HG03135 (cell line): Measurements from ENCODE around the gene DUSP22.
"Not testable (repeated sequence)": the region's sequence is repeated elsewhere in the genome, so short reads cannot be mapped to it uniquely, and the experiment has no call there.

Experiments
- ATAC-seq: cut with Tn5 transposase; IDR thresholded peaks from one replicate; pipeline ENCODE4 v1.9.1; 2021; ENCODE audit warnings: mild to moderate bottlenecking, moderate library complexity; ENCODE audit not compliant: unreplicated experiment

DUSP22 gene

DNA sequence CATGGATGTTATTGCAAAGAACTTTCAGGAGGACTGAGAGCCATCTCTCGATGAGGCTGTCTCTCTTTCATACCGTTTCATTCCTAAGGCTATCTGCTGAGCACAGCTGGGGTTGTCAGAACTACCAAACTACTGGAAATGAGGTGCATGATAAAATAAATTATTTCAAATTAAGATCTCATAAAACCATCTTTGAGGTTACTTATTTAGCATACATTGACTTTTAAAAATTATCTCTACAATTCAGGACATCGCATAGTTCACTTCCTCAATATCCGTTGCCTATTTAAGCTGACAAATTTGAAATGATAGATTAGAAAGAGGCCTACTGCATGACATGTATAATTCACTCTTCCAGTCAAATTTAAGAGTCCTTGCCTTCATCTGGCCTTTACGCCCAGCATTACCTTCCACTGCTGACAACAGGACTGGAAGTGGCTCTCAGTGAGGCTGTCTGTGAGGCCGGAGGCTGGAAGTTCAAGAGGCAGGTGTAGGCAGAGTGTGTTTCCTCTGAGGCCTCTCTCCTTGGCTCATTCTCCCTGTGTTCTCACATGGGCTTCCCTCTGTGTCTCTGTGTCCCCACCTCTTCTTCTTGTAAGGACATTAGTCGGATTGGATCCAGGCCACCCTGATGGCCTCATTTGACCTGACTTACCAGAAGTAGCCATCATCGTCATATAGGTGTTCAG lies 12.8 kb upstream of the DUSP22 start:
- no peak for ATAC-seq

DNA sequence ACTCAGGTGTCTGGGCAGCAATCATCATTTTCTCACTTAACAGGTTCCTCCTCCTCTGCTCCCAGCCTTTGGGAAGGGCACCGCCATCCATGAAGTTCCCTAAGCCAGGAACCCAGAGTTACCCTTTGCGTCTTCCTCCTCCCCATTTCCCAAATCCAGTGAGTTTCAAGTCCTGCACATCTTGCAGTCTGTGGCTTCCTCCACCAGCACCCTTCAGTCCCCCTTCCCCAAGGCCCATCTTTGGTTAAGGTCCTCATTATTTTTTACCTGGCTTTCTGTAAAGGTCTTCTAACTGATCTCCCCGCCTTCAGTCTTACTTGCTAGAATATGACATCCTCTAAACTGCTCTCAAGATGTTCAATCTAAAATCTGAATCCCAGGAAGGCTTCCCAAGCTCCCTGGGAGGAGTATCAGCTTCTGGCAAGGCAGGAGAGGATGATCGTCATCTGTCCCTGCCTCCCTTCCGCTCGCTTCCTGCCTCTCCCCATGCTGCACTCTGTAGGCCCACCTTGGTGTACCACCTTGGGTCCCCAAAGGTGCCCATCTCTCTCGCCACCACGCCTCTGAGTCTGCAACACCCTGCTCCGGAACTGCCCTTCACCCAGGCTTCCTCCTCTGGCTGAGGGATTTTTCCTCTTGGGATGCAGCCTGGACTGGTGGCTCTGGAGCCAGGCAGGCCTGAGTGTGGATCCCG lies 11.4 kb upstream of the DUSP22 start:
- no peak for ATAC-seq

DNA sequence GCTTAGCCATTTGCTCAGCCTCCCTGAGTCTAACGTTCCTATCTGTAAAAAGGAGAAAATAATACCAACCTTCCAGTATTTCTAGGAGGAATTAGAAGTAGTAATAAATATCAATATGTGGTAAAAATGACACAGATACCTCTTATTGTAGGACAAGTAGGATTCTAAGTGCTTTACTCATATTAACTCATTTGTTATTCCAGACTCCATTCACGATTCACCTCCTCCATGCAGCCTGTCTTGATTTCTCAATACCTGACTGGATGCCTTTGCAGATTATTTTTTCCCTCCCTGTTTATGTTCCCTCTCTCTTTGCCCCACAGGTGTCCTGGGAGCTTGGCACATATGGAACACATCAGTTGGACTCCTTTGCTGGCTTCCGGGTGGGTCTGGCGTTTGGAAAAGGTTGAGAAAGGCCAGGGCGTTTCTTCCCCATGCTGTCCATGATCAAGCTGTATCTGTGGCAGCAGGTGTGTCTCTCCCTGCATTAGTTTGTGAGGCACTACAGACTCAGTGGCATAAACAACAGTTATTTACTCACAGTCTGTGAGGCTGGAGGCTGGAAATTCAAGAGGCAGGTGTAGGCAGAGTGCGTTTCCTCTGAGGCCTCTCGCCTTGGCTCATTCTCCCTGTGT lies 10.7 kb upstream of the DUSP22 start:
- ATAC-seq, result no peak

DNA sequence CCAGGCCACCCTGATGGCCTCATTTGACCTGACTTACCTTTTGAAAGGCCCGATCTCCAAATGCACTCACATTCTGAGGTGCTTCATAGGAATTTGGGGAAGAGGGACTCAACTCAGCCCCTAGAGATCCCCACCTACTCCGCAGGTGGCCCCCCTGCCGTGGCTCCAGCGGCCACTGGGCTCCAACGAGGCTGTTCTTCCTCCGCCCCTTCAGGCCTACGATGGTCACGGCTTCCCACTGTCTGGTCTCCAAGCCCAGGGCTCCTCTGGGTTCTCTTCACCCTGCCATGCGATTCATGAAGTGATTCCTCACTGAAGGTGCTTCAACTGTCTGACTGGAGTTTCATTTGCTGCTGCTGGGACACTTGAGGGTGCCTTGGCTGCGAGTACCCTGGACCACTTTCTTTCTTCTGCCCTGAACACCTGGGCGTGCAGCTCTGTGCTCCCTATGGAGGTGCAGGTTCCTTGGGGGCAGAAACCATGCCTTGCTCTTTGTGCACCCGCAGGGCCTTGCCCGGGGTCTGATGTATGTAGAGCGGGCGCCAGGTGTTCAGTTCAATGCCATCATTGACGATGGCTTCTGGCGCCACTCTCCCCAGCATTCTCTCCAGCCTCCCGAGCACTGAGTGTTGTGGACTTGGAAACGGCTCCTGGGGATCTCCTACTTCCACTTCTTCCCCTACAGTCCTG lies 10.0 kb upstream of the DUSP22 start:
- ATAC-seq, result no peak

DNA sequence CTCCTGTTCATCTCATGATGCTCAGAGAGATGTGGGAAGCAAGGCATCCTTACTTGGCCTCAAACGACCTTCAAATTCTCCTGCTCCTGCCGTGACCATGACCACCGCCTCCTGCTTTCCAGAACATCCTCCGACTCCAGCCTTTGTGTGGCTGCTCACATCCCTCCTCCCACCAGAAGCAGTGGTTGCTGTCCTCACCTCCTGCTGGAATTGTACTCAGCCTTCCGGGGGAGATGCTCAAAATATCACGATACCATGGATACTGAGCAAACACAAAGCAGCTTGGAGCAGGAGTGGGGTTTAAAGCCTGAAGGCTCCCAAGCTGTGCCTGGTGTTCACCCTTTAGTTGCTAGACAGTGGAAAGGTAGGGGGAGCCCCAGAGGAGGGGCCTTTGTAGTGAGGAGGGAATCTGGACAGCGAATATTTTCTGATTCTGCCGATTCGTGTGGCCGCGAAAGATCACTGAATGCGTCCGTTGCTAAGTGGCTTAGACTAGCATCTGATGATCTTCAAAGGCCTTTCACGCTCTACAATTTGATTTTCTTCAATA lies 9.3 kb upstream of the DUSP22 start:
- no peak for ATAC-seq

DNA sequence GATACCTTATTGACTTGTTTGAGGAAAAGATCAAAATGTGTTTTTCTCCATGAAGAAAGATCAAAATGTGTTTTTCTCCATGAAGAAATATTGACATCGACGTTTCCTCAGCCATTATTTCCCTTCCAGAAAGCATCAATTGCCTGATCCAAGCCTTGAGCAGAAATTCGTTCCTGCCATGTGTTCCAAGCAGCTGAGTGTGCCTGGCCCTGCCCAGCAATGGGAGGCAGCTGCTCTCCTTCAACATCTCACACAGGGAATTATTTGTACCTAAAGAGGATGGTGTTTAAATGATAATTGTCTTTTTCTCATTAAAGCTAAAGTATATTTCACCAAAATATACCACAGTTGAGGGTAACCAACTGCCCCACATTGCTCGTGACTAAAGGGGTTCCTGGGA lies 7.8 kb upstream of the DUSP22 start:
- ATAC-seq, result no peak

DNA sequence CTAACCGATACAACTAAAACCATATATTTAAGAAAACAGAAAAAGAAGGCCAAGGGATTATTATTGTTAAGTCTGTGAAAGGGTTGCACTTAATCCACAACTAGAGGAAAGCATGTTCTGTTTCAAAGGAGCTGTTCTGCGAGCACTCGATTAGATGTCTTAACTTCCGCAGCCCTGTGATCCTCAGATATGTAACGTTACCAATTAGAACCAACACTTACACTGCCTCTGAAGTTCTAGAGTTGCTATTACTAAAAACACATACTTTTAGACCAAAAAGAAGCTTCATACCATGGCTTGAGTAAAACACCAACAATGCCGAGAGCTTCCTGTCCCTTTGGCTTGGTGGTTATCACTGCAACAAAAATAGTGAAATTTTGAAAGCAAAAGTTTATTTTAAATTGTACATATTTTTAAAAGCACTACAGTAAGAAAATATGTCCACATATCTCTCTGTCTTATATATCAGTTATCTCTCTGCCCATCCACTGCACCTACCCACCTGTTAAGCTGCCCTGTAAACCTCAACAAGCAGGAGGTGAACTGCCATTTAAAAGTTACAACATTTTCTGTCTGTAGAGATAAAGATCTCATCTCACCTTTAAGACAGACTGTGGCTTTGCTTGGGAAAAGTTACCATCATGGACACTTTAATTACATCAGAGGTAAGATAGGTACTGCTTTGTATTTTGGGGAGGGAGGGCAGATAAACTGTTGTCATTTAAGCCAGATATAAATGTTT lies 7.1 kb upstream of the DUSP22 start:
- ATAC-seq, result no peak

DNA sequence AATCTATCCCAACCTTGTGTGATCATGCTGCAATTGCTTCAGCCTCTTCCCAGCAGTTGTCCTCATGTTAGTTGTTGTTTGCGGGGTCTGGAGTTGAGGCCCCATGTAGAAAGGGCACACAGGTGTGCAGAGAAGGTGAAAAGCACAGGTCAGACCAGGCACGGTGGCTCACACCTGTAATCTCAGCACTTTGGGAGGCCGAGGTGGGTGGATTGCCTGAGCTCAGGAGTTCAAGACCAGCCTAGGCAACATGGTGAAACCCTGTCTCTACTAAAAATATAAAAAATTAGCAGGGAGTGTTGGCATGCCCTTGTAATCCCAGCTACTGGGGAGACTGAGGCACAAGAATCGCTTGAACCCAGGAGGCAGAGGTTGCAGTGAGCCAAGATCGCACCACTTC lies 6.4 kb upstream of the DUSP22 start:
- not testable (repeated sequence) for ATAC-seq

DNA sequence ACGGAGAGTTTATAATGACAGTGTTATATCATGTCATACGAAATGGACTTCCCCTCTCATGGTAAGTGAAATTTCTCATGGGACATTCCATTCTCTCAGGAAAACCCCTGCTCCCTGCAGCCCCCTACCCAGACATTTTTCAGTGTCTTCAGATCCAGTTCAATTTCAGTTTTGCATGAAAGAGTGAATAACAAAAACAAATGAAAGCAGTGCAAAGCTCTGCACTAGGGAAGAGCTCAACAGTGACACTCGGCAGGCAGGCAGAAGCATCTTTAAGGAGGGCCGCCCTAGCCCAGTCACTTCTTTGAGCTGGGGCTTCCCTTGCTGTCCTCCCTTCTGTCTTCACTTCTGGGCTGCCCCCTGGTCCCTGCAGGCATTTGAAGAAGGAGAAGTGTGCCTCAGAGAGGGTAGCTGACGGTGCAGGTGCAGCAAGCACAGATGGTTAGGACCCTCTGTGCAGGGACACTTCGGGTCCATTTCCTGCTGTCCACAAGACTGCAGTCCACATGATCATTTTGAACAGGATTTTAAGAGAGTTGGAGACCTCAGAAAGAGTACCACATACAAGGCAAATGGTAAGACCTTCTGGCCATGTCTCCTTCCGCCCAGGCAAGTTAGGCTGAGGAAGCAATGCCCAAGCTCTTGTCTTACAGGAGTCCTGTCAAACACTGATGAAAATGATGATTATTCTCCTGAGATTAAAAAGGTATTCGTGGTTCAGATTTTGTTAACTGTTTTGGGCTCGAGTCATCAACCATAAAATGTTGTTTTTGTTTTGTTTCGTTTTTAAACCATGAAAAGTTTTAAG lies 5.4 kb upstream of the DUSP22 start:
- no peak for ATAC-seq

DNA sequence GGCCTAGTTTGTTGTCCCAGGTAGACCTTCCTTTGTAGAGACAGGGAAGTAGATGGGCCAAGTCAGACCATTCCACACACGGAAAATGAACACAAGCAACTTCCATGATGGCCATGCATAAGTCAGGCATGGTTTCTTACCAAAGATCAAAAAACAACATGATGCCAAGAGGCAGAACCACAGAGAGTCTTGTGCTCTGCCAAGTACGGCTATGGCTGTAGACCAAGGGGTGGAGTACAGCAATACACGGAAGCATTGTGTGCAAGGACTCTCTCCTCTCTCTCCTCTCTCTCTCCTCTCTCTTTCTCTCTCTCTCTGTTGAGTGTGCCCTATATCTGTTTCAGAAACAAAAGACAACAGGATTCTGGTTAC lies 4.8 kb upstream of the DUSP22 start:
- ATAC-seq, result no peak

DNA sequence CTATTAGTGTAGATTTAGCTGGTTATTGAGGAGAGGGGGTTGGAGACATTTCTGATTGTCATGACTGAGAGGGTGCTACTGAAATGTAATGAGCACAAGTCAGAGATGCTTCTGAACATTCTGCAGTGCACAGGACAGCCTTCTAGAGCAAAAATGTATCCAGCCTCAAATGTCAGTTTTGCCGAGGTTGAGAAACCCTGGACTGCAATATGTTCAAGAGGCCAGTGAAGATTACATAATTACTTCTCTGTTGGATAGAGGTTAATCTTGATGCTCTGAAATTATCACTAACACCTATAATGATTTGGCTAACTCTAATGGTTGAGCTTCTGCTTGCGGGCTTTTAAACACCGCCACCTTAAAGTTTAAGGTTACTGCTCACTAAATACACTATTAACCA lies 3.4 kb upstream of the DUSP22 start:
- no peak for ATAC-seq

DNA sequence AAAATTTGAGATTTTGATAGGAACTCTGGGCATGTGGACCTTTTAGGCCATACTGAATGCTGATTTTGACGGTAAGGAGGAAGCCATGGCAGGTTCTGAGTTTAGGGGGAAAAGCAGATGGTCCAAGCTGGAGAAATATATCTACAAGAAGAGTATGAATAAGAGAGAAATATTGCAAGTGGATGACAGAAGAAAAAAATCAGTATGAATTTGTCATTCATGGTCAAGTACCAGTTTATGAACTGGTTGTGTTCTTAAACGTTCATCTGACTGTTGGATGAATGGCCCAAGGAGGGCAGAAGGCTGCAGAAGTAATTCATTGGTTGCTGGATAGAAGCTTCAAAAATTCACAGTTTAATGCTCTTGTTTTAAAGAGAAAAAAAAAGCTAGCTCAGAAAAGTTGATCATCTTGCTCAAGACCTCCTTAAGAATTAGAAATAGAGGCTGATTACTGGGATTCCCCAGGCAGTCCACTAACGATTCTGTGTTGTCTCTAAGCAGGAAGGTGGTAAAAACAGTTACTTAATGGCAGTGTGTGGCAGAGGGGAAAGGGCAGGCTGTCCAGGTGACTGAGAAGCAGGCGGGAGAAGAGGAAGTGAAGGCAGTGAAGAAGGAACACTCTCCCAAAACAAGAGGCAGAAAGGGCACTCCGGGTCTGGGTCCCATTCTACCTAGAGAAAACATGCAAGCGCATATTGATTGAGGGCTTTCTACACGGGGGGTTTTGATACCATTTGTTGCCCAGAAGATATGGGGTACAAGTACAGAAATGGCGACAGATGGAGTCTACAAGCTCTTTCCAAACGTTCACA lies 2.0 kb upstream of the DUSP22 start:
- ATAC-seq, result no peak

DNA sequence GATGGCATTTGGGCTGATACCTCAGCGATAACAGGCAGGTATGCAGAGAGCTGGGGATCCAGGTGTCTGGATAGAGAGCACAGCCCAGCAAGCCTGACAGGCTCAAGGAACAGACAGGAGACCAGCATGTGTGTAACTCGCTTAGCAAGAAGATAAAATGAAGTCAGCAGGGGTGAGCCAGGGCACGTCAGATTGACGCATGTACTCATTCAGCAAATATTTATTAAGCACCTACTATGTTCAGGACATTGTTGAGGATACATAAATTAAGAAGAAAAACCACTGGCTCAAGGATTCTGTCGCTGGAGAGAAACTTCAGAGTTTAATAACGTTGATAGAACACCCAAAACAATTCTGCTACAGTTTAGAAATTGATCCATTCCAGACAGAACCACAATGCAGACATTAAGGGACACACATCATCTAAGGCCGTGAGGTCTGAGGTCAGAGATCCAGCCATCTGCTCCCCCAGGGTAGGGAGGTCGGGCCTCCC lies 1.0 kb upstream of the DUSP22 start:
- no peak for ATAC-seq

DNA sequence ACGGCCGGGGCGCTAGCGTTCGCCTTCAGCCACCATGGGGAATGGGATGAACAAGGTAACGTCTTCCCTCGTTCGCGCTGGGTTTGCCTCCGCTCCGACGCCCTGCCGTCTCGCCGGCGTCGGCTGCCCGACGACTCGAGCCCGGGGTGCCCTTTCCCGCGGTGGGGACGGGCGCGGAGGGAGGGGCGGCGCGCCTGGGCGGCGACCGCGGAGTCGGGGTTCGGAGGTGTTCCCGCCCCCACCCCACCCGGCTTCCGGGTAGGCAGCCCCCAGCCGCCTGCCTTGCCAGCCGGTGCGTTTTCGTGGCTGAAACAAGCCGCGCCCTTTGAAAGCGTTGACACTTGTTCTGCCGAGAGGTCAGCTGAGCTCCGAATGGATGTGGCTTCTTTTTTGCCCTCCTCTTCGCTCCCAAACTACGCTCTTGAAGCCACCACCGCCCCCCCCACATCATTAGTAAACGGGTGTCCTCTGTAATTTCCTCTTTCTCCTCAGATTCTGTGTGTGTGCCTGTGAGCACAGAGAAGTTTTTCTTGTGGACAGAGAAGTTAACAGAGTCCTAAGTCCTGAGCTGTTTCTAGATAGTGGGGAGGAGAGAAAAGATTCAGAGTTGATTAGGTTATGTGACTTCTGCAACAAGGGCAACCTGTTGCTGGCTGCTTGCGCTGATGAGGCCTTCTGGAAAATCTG lies 362 bp downstream of the DUSP22 start:
- peak; percentile 29 for ATAC-seq

DNA sequence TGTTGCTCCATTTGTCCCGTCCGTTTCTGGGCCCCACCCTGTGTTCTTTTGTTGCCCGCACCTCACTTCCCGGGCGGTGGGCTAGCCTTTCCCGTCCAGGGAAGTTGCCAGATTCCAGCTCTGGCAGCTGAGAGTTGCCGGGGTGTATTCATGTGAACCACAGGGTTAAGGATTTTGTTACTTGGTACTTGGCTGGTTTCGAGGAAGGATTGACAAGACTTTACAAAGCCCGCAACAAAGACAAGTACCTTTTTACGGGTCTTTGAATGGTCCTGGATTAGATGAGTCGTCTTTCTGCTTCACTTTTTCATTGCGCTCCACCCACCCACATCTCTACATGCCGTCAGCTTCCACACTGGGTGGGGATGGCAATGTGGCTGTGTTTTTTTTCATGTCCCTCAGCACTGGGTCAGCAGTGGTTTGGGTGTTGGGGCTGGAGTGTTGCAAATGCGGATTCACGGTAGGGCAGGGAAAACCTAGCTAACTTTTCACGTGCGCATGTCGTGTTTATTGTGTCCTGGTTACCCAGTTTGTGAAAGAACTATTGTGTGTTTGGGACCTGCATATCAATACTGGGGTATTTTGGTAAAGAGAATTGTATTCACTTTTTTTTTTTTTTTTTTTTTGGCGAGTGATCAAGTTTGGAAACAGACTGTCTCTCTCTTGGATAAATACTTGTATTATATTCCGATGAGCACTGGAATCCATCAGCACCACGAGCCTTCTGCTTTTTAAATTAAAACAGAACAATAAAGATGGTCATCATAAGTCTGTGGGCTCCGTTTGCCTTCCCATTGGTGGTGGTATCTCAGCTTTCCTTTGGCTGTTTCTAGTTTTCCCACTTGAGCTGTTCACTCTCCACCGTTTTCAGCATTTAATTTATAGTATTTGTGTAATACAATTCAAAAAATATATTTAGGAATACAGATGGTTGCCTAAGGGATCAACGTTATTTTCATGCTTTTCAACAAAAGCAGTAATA lies 1.2 kb downstream of the DUSP22 start:
- ATAC-seq, result no peak

DNA sequence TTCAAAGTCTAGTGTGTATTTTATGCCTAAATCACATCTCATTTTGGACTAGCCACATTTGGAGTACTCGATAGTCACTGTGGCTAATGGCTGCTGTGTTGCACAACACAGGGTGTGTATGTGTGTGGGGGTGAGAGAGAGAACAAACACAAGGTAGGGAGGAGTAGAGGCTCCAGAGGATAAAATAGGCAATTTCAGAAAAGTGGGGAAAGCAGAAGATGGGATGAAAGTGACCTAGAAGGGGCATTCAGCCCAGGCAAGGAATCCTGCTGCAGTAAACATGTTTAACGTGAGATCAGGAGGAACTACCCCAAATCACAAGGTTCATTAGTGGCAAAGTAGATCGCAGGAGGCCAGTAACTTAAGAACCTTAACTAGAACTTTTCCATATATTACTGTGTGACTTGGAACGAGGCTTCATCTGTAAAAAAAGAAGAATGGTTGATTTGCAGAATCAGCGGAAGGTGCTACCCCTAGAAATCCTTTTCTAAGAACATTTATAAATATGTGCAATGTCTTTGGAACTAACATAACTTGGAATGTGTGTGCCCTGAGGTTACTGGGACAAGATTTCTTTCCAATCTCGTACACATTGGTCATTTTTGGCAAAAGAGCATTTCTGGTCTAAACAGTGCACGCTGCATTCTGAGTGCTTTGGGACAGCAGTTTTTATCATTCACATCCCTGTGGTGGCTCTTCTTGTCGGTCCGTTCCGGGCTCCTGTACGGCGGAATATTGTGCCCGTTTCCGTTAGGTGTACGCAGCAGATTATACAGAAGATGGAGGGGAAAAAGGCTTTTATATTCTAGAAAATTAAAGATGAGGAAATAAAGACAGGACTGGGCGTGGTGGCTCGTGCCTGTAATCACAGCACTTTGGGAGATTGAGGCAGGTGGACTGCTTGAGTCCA lies 2.6 kb downstream of the DUSP22 start:
- ATAC-seq, result no peak
